Left forelimb (tissue), 1 donor: ENCODE results near the gene LSM11.
A peak's percentile ranks its signal among the peaks of the same experiment; 100 is the strongest.
"Not testable (repeated sequence)": the region's sequence is repeated elsewhere in the genome, so short reads cannot be mapped to it uniquely, and the experiment has no call there.

ENCODE experiments used
- DNase-seq: peaks from one replicate; pipeline ENCODE4 v3.0.0-alpha.2; 2018; ENCODE audit warnings: low spot score

LSM11 gene

GRCh38 chr5:157743163-157744050, at the start of gene LSM11:
LSM11 (plus strand) TSS chr5:157743712; CDS start chr5:157743751, 39 bp downstream.
- DNase-seq = peak; percentile 93

GRCh38 chr5:157693816-157694215, 49.7 kb upstream of the LSM11 start:
- DNase-seq = not testable (repeated sequence)

GRCh38 chr5:157696154-157696553, 47.4 kb upstream of the LSM11 start:
- not testable (repeated sequence) for DNase-seq

DNA sequence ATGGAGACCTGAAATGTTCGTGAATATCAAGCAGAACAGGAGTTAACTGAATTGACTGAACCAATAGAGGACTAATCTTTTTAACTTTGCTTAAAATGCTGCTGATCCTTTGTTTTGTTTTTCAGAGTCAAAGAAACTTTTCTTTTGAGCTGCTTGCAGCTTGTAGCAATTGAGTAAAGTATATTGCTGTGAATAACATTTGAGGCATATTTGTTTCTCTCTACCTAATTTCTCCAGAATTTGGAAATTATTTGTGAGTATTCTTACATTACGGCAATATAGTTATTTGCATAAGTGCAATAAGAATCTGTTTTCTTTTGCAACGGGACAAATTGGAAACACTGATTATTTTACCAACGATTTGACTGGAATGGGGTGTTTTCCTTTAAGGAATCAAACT, 44.8 kb upstream of the LSM11 start:
- not testable (repeated sequence) for DNase-seq

DNA sequence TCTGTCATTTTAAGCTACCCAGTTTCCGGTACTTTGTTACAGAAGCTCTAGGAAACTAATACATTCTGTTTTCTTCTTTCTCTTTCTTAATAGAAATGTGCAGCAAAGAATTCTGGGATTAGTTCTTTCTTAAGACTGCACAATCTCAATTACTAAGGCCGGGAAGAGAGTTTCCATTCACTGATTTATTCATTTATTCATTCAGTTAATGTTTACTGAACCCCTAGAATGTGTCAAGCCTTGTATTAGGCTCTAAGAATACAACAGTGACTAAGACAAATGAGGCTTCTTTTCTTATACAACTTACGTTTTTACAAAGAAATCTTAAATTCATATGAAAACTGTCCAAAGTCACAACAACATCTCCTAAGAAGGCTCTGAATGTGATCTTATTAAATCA, 39.8 kb upstream of the LSM11 start:
- no peak for DNase-seq

DNA sequence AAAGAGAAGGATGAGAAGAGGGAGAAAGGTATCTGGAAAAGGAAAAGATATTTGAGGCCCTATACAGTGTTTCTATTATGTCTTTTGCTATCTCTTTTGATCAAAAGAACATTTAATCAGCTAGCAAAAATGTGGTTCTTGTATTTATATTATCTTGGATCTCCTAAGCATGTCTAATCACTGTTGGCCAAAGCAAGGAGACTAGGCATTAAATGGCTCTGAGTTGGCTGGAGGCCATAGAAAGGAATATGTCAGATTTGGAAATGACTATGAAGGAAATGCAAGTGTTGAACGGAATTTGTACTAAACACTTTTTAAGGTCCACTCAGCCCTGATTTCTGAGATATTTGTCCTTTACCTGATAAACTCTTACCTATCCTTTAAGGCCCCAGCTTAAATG, 34.6 kb upstream of the LSM11 start:
- DNase-seq = no peak

GRCh38 chr5:157709346-157709745, 34.2 kb upstream of the LSM11 start:
- DNase-seq = no peak

GRCh38 chr5:157710431-157710830, 33.1 kb upstream of the LSM11 start:
- DNase-seq = no peak

DNA sequence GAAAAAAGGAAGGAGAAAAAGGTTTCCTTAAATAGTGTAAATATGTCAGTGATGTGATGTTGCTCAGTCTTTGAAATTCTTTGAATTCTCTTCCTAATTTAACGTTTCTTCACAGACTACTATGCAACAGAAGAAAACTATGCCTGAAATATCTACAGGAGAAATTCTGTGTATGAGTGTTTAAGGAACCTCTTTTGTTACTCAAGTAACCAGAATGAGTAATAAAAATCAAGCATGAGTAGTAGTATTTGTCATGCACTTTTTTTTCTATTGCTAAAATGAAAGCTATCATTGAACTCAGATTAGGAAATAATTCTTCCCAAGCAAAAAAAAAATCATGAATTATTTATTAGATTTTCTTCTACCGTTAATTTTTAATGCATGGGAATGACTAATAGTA, 32.6 kb upstream of the LSM11 start:
- DNase-seq = no peak

GRCh38 chr5:157713830-157714595, 29.5 kb upstream of the LSM11 start:
- no peak for DNase-seq

- DNase-seq = no peak
Measured at GRCh38 chr5:157714596-157714864, 29.0 kb upstream of the LSM11 start.

- DNase-seq = no peak
Measured at GRCh38 chr5:157718519-157718918, 25.0 kb upstream of the LSM11 start.

DNA sequence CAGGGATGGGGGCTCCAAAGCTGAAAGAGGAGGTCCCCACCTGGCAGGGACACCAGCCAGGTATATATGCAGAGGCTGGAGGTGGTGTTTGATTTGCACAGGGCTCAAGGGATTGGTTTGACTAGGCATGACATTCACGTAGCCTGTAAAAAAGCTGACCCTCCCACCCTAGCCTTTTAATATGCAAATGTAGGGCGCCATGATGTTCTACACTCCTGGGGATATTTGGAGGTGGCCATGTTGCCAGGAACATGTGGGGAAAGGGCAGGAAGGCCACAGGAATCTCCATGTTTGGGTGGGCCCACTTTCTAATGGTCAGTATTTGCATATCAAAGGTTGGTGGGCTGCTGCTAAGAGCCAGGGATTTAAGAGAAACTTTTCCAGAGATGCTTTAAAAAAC, 24.3 kb upstream of the LSM11 start:
- no peak for DNase-seq

GRCh38 chr5:157721159-157721558, 22.4 kb upstream of the LSM11 start:
- no peak for DNase-seq

- DNase-seq = not testable (repeated sequence)
Measured at GRCh38 chr5:157722895-157723294, 20.6 kb upstream of the LSM11 start.

DNA sequence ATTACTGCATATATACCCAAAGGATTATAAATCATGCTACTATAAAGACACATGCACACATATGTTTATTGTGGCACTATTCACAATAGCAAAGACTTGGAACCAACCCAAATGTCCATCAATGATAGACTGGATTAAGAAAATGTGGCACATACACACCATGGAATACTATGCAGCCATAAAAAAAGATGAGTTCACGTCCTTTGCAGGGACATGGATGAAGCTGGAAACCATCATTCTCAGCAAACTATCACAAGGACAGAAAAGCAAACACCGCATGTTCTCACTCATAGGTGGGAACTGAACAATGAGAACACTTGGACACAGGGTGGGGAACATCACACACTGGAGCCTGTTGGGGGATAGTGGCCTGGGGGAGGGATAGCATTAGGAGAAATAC, 16.9 kb upstream of the LSM11 start:
- DNase-seq = not testable (repeated sequence)

- not testable (repeated sequence) for DNase-seq
Measured at GRCh38 chr5:157727858-157728257, 15.7 kb upstream of the LSM11 start.

- no peak for DNase-seq
Measured at GRCh38 chr5:157729858-157730257, 13.7 kb upstream of the LSM11 start.

GRCh38 chr5:157730900-157731271, 12.6 kb upstream of the LSM11 start:
- DNase-seq = no peak

- DNase-seq = peak; percentile 98
Measured at GRCh38 chr5:157731272-157732129, 12.0 kb upstream of the LSM11 start, which contains the start of gene THG1L. THG1L (plus strand) TSS chr5:157731420; CDS start chr5:157731441, 21 bp downstream.

DNA sequence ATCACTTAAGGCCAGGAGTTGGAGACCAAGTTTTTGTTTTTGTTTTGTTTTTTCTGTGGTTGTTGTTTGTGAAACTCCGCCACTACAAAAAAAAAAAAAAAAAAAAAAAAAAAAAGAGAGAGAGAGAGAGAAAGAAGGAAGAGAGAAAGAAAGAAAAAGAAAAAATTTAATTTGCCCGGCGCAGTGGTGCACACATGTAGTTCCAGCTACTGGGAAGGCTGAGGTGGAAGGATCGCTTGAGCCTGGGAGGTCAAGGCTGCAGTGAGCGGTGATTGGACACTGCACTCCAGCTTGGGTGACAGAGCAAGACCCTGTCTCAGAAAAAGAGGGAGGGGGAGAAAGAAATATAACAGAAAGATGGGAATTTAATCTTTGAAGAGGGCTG, 11.4 kb upstream of the LSM11 start:
- no peak for DNase-seq

DNA sequence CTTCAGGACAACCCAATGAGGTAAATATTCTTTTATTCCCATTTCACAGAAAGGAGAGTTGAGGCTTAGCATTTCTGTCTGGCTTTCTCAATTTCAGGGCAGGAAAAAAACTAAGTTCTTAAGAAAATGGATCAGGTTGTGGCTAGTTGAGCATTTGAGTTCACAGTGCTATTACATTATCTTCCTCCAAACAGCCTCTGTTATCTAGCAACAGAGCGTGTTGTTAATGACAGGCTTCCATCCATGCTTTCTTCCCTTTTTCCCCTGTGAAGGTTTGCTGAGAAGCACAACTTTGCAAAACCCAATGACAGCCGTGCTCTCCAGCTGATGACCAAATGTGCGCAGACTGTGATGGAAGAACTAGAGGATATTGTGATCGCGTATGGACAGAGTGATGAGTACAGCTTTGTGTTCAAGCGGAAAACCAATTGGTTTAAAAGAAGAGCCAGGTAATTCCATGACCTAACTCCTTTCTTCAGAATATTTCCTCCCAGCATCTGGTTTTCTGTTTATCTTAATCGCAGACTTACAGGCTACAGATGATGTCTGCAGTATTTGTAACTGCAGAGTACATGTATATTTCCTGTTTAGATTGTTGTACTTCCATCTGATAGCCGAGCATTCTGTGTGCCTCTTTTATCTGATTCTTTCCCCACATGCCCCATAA, 10.8 kb upstream of the LSM11 start:
- DNase-seq = no peak
